ENCODE results near the gene SGSM1.

Gene SGSM1

DNA sequence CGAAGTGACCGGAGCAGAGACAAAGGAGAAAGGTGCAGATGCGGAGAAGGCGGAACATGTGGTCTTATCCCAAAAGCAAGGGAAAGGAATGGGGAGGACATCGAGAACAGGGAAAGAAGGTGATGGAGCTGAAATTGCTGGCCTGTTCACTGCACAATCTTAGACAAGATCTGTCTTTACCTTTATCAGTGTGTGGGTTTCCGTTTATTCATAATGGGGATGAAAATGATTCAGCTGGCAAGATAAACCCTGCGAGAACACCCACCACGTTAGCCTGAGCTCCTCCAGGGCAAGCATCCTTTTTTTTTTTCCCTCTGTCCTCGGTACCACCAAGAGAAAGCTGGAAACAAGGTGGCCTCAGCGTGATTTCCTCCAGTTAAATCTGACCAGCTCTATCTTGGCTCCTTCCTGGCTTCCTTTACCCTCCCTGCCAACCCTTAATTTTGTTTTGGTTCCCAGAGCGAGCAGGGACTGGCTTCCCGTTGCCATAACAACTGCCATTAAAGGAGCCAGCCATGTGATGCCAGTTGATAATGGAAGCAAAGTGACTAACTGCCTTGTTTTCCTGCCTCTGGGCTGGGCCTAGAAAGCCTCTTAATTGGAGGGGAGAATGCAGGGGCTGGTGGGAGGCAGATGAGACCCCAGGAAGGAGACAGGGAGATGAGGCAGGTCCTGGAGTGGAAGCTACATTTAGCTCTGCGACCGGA, 4.2 kb downstream of the SGSM1 start:
- H3K27me3 ChIP-seq (ENCODE audit: control insufficient read depth in 1 of 2, insufficient read depth in 2 of 2, low read length in 2 of 2), result no peaks in the 10 kb centered on the region
- peak overlapping the region in 1 of 2 donors; percentile 29 for H3K4me3 ChIP-seq (ENCODE audit: low read length in 2 of 2)
- H3K27ac ChIP-seq (ENCODE audit: low read length), result peak overlapping the region; percentile 64
- H3K9me3 ChIP-seq (ENCODE audit: control insufficient read depth in 2 of 2, low read length in 2 of 2), result no peaks in the 10 kb centered on the region
- peaks cover 51% of the 10 kb centered on the region for H3K4me1 ChIP-seq (ENCODE audit: control insufficient read depth, insufficient read depth, low read length)
- no peaks in the 10 kb centered on the region for H3K36me3 ChIP-seq (ENCODE audit: control insufficient read depth in 2 of 2, insufficient read depth in 2 of 2, low read length in 2 of 2)
- peak overlapping the region in 1 of 2 donors; percentile 21 for H3K9ac ChIP-seq (ENCODE audit: low read length in 2 of 2)

DNA sequence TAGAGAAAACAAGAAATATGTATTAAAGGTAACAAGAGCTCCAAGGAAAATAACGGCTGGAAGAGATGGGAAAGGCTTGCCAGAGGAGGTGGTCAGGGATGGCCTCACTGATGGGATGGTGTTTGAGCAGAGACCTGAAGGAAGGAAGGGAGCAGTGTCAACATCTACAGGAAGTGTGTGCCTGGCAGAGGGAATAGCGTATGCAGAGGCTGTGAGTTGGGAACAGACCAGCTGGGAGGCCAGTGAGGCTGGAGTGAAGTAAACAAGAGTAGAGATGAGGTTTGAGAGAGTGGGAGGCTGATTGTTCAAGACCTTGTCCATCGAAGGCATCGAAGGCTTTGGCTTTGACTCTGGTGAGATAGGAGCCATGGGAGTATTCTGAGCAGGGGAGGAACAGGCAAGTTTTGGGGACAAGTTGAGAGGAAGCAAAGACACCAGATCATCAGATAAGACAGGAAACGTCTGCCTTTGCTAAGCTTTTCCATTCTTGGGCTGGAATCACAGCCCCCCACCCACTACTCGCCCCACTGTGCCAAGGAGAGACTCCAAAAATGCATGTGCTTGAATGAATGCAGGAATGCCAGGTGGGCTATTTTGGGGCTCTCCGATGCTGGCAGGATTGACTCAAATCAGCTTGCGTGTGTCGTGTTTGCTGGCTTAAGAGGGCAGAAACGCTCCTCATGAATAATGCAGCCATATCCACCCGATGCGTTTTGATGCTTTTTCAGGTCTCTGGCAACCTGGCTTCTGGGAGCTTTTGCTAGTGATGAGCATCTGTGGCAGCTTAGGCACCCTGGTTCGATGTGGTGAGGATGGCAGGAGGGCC, 7.2 kb downstream of the SGSM1 start:
- Histone ChIP-seq H3K9me3 (ENCODE audit: control insufficient read depth in 2 of 2, low read length in 2 of 2) (no peaks in the 10 kb centered on the region), H3K36me3 (ENCODE audit: control insufficient read depth in 2 of 2, insufficient read depth in 2 of 2, low read length in 2 of 2) (no peaks in the 10 kb centered on the region), H3K27me3 (ENCODE audit: control insufficient read depth in 1 of 2, insufficient read depth in 2 of 2, low read length in 2 of 2) (no peaks in the 10 kb centered on the region), H3K4me3 (ENCODE audit: low read length in 2 of 2) (no peak overlapping the region), H3K9ac (ENCODE audit: low read length in 2 of 2) (no peak overlapping the region), H3K4me1 (ENCODE audit: control insufficient read depth, insufficient read depth, low read length) (peaks cover 35% of the 10 kb centered on the region), H3K27ac (ENCODE audit: low read length) (no peak overlapping the region)

DNA sequence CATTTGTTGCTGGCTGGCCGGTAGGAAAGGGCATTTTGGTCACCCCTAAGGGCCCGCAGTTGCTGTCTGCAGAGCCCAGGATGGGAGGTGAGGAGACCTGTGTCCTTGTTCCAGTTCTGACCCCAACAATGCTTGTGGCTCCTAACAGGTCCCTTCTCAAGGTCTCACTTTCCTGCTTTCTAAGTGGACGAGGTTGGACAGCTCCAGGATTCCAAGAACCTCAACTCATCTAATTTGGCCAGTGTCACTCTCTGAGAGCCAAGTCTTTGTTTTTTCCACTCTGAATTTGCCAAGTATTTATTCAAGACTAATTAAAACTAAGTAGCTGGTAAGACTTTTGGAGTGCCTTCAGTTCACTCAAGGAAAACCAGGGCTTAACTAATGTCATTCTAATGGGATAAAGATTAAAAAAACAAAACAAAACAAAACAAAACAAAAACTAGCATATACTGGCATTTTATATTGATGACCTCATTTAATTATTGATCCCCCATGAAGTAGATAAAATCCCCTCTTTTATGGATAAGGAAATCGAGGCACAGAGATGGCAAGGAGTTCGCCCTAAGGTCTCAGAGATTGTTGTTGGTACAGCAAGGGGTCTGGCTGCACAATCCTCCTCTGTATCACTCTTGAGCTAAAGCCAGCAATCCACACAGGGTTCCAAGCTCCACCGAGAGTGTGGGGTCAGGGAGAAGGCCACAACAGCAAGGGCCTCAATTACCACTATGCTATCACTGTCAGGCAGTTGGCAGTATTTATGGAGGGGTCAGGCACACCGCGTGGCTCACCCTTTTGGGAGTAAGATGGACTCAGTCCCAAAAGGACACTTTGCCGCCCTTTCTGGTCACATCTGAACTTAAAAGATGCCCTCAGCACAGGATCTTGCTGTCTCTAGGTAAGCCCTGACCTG, 8.1 kb downstream of the SGSM1 start:
- no peak overlapping the region for H3K4me3 ChIP-seq (ENCODE audit: low read length in 2 of 2)
- H3K27me3 ChIP-seq (ENCODE audit: control insufficient read depth in 1 of 2, insufficient read depth in 2 of 2, low read length in 2 of 2), result no peaks in the 10 kb centered on the region
- H3K36me3 ChIP-seq (ENCODE audit: control insufficient read depth in 2 of 2, insufficient read depth in 2 of 2, low read length in 2 of 2), result no peaks in the 10 kb centered on the region
- H3K9ac ChIP-seq (ENCODE audit: low read length in 2 of 2), result no peak overlapping the region
- H3K27ac ChIP-seq (ENCODE audit: low read length), result no peak overlapping the region
- no peaks in the 10 kb centered on the region for H3K9me3 ChIP-seq (ENCODE audit: control insufficient read depth in 2 of 2, low read length in 2 of 2)
- H3K4me1 ChIP-seq (ENCODE audit: control insufficient read depth, insufficient read depth, low read length), result peaks cover 26% of the 10 kb centered on the region

DNA sequence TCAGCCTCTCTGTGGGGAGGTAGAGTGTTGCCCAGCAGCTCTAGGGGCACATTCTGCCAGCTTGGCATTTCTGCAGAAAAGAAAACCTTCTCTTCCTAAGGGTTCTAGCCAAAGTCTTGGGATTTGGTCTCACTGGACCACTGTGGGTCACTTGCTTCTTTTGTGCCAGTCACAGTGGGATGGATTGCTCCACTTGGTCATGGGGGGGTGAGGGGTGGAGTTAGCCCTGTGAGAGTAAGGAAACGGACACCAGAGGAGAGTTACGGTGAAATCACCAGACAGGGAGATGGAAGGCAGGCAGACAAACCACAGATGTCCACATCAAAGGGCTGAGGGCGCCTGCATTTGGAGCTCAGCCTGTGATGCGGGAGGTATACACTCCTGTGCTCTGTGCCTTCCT, 10.8 kb downstream of the SGSM1 start:
- peaks cover 20% of the 10 kb centered on the region for H3K4me1 ChIP-seq (ENCODE audit: control insufficient read depth, insufficient read depth, low read length)
- no peaks in the 10 kb centered on the region for H3K9me3 ChIP-seq (ENCODE audit: control insufficient read depth in 2 of 2, low read length in 2 of 2)
- no peak overlapping the region for H3K9ac ChIP-seq (ENCODE audit: low read length in 2 of 2)
- no peaks in the 10 kb centered on the region for H3K27me3 ChIP-seq (ENCODE audit: control insufficient read depth in 1 of 2, insufficient read depth in 2 of 2, low read length in 2 of 2)
- H3K27ac ChIP-seq (ENCODE audit: low read length), result peak overlapping the region; percentile 49
- no peaks in the 10 kb centered on the region for H3K36me3 ChIP-seq (ENCODE audit: control insufficient read depth in 2 of 2, insufficient read depth in 2 of 2, low read length in 2 of 2)
- peak overlapping the region in 1 of 2 donors; percentile 16 for H3K4me3 ChIP-seq (ENCODE audit: low read length in 2 of 2)

DNA sequence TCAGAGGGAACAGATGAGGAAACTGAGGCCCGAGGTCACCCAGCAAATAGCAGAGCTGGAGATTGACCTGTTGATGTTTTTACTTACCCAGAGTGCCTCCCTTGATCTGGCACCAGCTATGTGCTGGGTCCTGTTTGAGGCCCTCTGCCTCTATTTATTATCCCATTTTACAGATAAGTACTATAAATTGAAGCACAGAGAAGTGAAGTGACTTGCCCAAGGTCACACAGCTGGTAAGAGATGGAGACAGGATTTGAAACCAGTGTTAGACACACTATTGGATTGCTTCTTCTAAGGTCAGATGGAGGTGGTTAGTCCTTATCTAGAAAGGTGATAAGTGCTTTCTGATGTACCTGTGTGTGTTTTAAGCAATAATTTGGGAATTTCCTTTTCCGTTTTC, 13.5 kb downstream of the SGSM1 start:
- H3K27me3 ChIP-seq (ENCODE audit: control insufficient read depth in 1 of 2, insufficient read depth in 2 of 2, low read length in 2 of 2), result no peaks in the 10 kb centered on the region
- H3K9ac ChIP-seq (ENCODE audit: low read length in 2 of 2), result no peak overlapping the region
- H3K4me3 ChIP-seq (ENCODE audit: low read length in 2 of 2), result no peak overlapping the region
- peaks cover 20% of the 10 kb centered on the region for H3K4me1 ChIP-seq (ENCODE audit: control insufficient read depth, insufficient read depth, low read length)
- H3K36me3 ChIP-seq (ENCODE audit: control insufficient read depth in 2 of 2, insufficient read depth in 2 of 2, low read length in 2 of 2), result no peaks in the 10 kb centered on the region
- no peak overlapping the region for H3K27ac ChIP-seq (ENCODE audit: low read length)
- no peaks in the 10 kb centered on the region for H3K9me3 ChIP-seq (ENCODE audit: control insufficient read depth in 2 of 2, low read length in 2 of 2)

DNA sequence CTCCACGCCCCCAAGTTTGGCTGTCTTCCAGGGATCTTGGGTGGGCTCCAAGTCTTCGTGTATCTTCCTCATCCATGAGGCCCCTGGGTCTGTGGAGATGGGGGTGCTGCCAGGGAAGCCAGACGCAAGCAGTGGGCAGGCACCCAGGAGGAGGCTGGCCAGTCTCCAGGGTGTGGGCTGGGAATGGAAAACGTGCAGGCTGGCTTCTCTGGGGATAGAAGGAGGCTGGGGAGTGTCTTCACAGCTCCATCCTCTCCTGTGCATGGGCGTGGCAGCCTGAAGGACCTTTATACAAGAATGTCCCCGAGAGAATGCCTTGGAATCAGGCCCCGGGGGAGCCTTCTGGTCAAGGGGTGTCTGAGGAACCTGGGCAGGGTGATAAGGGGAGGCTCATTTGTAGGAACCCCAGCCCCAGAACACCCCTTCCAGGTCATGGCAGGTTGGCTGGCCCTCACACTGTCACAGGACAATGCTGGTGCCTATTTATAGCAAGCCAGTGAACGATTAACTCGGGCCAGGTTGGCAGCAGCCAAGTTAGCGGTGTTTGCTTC, 14.0 kb downstream of the SGSM1 start:
- Histone ChIP-seq H3K36me3 (ENCODE audit: control insufficient read depth in 2 of 2, insufficient read depth in 2 of 2, low read length in 2 of 2) (no peaks in the 10 kb centered on the region), H3K4me1 (ENCODE audit: control insufficient read depth, insufficient read depth, low read length) (peaks cover 20% of the 10 kb centered on the region), H3K27ac (ENCODE audit: low read length) (no peak overlapping the region), H3K9me3 (ENCODE audit: control insufficient read depth in 2 of 2, low read length in 2 of 2) (no peaks in the 10 kb centered on the region), H3K9ac (ENCODE audit: low read length in 2 of 2) (no peak overlapping the region), H3K4me3 (ENCODE audit: low read length in 2 of 2) (peak overlapping the region in 1 of 2 donors; percentile 22), H3K27me3 (ENCODE audit: control insufficient read depth in 1 of 2, insufficient read depth in 2 of 2, low read length in 2 of 2) (no peaks in the 10 kb centered on the region)

DNA sequence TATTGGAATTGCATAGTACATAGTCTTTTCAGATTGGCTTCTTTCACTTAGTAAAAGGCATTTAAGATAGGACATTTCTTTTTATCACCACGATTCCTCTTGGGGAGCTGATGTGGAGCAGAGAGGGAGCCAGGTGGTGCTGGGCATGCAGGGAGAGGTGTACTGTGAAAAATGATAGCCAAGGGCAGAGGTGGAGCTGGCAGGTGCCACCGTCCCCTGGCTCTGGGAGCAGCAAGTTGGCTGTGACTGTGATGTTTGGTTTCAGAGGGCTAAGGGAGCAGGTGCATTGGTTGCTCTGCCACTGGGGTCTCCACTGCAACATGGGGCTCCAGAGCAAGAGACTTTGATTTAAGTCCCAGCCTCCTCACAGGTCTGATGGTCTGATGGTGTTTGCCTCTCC, 16.5 kb downstream of the SGSM1 start:
- no peak overlapping the region for H3K4me3 ChIP-seq (ENCODE audit: low read length in 2 of 2)
- no peak overlapping the region for H3K9ac ChIP-seq (ENCODE audit: low read length in 2 of 2)
- no peaks in the 10 kb centered on the region for H3K27me3 ChIP-seq (ENCODE audit: control insufficient read depth in 1 of 2, insufficient read depth in 2 of 2, low read length in 2 of 2)
- peaks cover 14% of the 10 kb centered on the region for H3K4me1 ChIP-seq (ENCODE audit: control insufficient read depth, insufficient read depth, low read length)
- H3K36me3 ChIP-seq (ENCODE audit: control insufficient read depth in 2 of 2, insufficient read depth in 2 of 2, low read length in 2 of 2), result no peaks in the 10 kb centered on the region
- H3K9me3 ChIP-seq (ENCODE audit: control insufficient read depth in 2 of 2, low read length in 2 of 2), result no peaks in the 10 kb centered on the region
- no peak overlapping the region for H3K27ac ChIP-seq (ENCODE audit: low read length)

DNA sequence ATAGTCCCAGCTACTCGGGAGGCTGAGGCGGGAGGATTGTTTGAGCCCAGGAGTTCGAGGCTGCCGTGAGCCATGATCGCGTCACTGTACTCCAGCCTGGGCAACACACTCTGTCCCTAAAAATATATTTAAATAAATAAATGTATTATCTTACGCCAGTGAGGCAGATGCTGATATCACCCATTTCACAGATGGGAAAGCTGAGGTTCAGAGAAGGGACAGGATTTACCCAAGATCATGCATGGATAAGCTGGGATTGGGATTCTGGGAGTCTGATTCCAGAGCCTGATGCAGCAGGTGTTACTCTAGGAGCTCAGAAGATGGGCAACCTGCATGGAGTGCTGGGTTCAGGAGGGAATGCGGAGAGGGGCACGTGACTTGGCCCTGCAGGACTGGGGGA, 17.8 kb downstream of the SGSM1 start:
- no peak overlapping the region for H3K27ac ChIP-seq (ENCODE audit: low read length)
- peaks cover 14% of the 10 kb centered on the region for H3K4me1 ChIP-seq (ENCODE audit: control insufficient read depth, insufficient read depth, low read length)
- H3K36me3 ChIP-seq (ENCODE audit: control insufficient read depth in 2 of 2, insufficient read depth in 2 of 2, low read length in 2 of 2), result no peaks in the 10 kb centered on the region
- H3K27me3 ChIP-seq (ENCODE audit: control insufficient read depth in 1 of 2, insufficient read depth in 2 of 2, low read length in 2 of 2), result no peaks in the 10 kb centered on the region
- H3K9ac ChIP-seq (ENCODE audit: low read length in 2 of 2), result no peak overlapping the region
- H3K9me3 ChIP-seq (ENCODE audit: control insufficient read depth in 2 of 2, low read length in 2 of 2), result no peaks in the 10 kb centered on the region
- H3K4me3 ChIP-seq (ENCODE audit: low read length in 2 of 2), result no peak overlapping the region

DNA sequence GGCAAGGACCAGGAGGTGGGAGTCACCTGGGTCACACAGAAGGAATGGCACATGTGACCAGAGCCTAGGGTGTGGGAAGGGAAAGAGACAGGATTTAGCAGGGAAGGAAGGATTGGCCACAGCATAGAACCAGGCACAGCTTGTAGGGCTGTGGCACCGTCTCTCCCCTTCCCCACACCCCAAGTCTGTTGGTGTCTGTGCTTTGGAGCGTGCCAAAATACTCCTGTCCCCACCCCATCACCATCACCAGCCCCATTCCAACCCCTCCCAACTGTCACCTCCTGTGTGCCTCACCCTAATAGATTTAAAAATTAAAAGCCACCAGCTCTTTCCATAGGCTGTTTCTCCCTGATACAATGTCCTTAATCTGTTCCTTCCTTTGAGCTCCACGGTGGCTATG, 18.2 kb downstream of the SGSM1 start:
- Histone ChIP-seq H3K9me3 (ENCODE audit: control insufficient read depth in 2 of 2, low read length in 2 of 2) (no peaks in the 10 kb centered on the region), H3K27me3 (ENCODE audit: control insufficient read depth in 1 of 2, insufficient read depth in 2 of 2, low read length in 2 of 2) (no peaks in the 10 kb centered on the region), H3K27ac (ENCODE audit: low read length) (no peak overlapping the region), H3K4me3 (ENCODE audit: low read length in 2 of 2) (no peak overlapping the region), H3K4me1 (ENCODE audit: control insufficient read depth, insufficient read depth, low read length) (peaks cover 14% of the 10 kb centered on the region), H3K36me3 (ENCODE audit: control insufficient read depth in 2 of 2, insufficient read depth in 2 of 2, low read length in 2 of 2) (no peaks in the 10 kb centered on the region), H3K9ac (ENCODE audit: low read length in 2 of 2) (no peak overlapping the region)

DNA sequence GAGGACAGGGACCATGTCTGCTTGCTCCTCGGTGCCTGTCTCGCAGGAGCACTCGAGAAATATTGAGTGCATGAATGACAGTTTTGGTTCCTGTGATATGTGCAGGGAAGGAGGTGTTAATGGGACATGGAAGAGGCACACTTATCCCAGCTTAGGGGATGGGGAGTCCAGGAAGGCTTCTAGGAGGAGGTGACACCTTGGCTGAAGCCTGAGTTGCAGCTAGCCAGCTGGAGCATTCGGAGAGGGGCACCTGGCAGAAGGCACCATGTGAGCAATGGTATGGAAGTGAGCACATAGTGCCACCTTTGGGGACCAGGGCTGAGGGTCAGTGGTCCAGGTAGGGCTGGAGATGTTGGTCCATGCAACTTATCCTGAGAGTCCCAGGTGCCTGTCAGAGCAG, 18.9 kb downstream of the SGSM1 start:
- Histone ChIP-seq H3K27me3 (ENCODE audit: control insufficient read depth in 1 of 2, insufficient read depth in 2 of 2, low read length in 2 of 2) (no peaks in the 10 kb centered on the region), H3K4me3 (ENCODE audit: low read length in 2 of 2) (no peak overlapping the region), H3K9ac (ENCODE audit: low read length in 2 of 2) (no peak overlapping the region), H3K9me3 (ENCODE audit: control insufficient read depth in 2 of 2, low read length in 2 of 2) (no peaks in the 10 kb centered on the region), H3K27ac (ENCODE audit: low read length) (no peak overlapping the region), H3K4me1 (ENCODE audit: control insufficient read depth, insufficient read depth, low read length) (peaks cover 9% of the 10 kb centered on the region), H3K36me3 (ENCODE audit: control insufficient read depth in 2 of 2, insufficient read depth in 2 of 2, low read length in 2 of 2) (no peaks in the 10 kb centered on the region)

All from stomach smooth muscle (tissue), 2 donors.